NCI-H2029 treated with DMSO at 0.1 percent for 48 hours (cell line): Measurements from ENCODE around the gene BAZ2A.

Source experiments
- DNase-seq: peaks from one replicate; lab custom pipeline; 2025; lab: John Stamatoyannopoulos, UW

The BAZ2A gene

GRCh38 chr12:56634837-56635791 lies 5.0 kb upstream of the BAZ2A start:
- peak; percentile 70 for DNase-seq

- DNase-seq = peak; percentile 19
These were observed 4.2 kb upstream of the BAZ2A start for GRCh38 chr12:56634242-56634836.

- no peak for DNase-seq
These were observed 3.5 kb upstream of the BAZ2A start for GRCh38 chr12:56633468-56634241.

- no peak for DNase-seq
These were observed 2.8 kb upstream of the BAZ2A start for GRCh38 chr12:56632701-56633467.

GRCh38 chr12:56631790-56632700 lies 1.9 kb upstream of the BAZ2A start:
- DNase-seq = no peak

- no peak for DNase-seq
These were observed 507 bp downstream of the BAZ2A start for GRCh38 chr12:56629459-56630179.

GRCh38 chr12:56628671-56629458 lies 1.3 kb downstream of the BAZ2A start:
- DNase-seq = no peak

GRCh38 chr12:56626701-56627100 lies 3.4 kb downstream of the BAZ2A start:
- DNase-seq = no peak

- DNase-seq = no peak
These were observed 7.6 kb downstream of the BAZ2A start for GRCh38 chr12:56622535-56622934.

GRCh38 chr12:56616925-56617324 lies 13.2 kb downstream of the BAZ2A start:
- no peak for DNase-seq

- no peak for DNase-seq
These were observed 13.9 kb downstream of the BAZ2A start for GRCh38 chr12:56616244-56616643.

GRCh38 chr12:56614627-56615026 lies 15.5 kb downstream of the BAZ2A start:
- DNase-seq = no peak

GRCh38 chr12:56604355-56604754 lies 25.8 kb downstream of the BAZ2A start:
- DNase-seq = no peak

GRCh38 chr12:56602239-56602638 lies 27.9 kb downstream of the BAZ2A start:
- no peak for DNase-seq

GRCh38 chr12:56601503-56601902 lies 28.6 kb downstream of the BAZ2A start:
- DNase-seq = no peak

- no peak for DNase-seq
These were observed 29.4 kb downstream of the BAZ2A start for GRCh38 chr12:56600753-56601152.

- no peak for DNase-seq
These were observed 30.3 kb downstream of the BAZ2A start for GRCh38 chr12:56599797-56600196.

GRCh38 chr12:56599041-56599440 lies 31.1 kb downstream of the BAZ2A start:
- DNase-seq = no peak

GRCh38 chr12:56596815-56597214 lies 33.3 kb downstream of the BAZ2A start:
- DNase-seq = no peak
